Large intestine (tissue), 3 donors: ENCODE measurements around the gene ENPP4. TPM values are rescaled to one million over a fixed set of nuclear protein-coding genes. Genes with fewer than 3 reads are reported as not detected.
"Not testable (repeated sequence)": the region's sequence is repeated elsewhere in the genome, so short reads cannot be mapped to it uniquely, and the experiment has no call there.

Experiments
- DNase-seq, 2 donors: peaks; one replicate each; pipeline versions ENCODE4 v3.0.0 to v3.0.0-alpha.2; 2013
- H3K27ac ChIP-seq: one replicate; pipeline ENCODE4 v1.5.1; 2013; ENCODE audit warnings: low read length
- H3K27me3 ChIP-seq: 2 replicates; pipeline ENCODE4 v1.6.1; 2013; ENCODE audit warnings: low read length; ENCODE audit not compliant: control insufficient read depth, insufficient read depth
- H3K36me3 ChIP-seq: 2 replicates; pipeline ENCODE4 v1.6.1; 2013; ENCODE audit warnings: low read length; ENCODE audit not compliant: control insufficient read depth, insufficient read depth
- H3K4me1 ChIP-seq: one replicate; pipeline ENCODE4 v1.6.1; 2013; ENCODE audit warnings: low read length; ENCODE audit not compliant: control insufficient read depth, insufficient read depth
- H3K4me3 ChIP-seq: one replicate; pipeline ENCODE4 v1.5.1; 2013; ENCODE audit warnings: low read length
- H3K9me3 ChIP-seq: one replicate; pipeline ENCODE4 v1.6.1; 2013; ENCODE audit warnings: mild to moderate bottlenecking, low read depth, low read length, moderate library complexity; ENCODE audit not compliant: control insufficient read depth
- WGBS: methylation state at CpG from one replicate; pipeline ENCODE4 v1.1.5; 2013; ENCODE audit warnings: low lambda C conversion rate; ENCODE audit not compliant: insufficient coverage; 5-methylcytosine and 5-hydroxymethylcytosine counted together
- polyA plus RNA-seq: library from polyadenylated mRNA; unstranded; fragments of 120-200 nt; gene quantifications from one replicate; pipeline ENCODE4 v1.2.1, GENCODE V29; 2013

ENPP4 gene
- polyA plus RNA-seq, 1 donor, result 11.3 TPM

DNA sequence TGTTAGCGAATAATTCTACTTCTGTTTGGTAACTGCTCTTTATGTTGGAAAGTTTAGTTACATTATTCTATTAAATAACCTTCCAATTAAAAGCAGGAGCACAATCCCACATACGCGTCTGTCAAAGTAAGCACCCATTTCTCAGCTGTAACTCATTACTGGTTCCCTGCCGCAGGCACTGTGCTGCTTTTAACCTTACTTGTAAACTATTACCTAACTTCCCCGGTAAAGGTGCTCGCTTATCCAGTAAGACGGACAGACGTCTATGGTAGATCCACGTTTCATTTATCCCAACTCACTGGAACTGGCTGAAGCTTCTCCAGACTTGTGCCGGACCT lies 529 bp upstream of the ENPP4 start:
- peak overlapping the region; percentile 97 for H3K4me3 ChIP-seq
- H3K27ac ChIP-seq, result peak overlapping the region; percentile 11
- DNase-seq, result no peak
- WGBS, result no CpG with 5 or more reads among the region's 10 CpGs
- H3K36me3 ChIP-seq, result no peaks in the 10 kb centered on the region
- H3K4me1 ChIP-seq, result peaks cover 4% of the 10 kb centered on the region
- no peaks in the 10 kb centered on the region for H3K27me3 ChIP-seq
- H3K9me3 ChIP-seq, result no peaks in the 10 kb centered on the region

DNA sequence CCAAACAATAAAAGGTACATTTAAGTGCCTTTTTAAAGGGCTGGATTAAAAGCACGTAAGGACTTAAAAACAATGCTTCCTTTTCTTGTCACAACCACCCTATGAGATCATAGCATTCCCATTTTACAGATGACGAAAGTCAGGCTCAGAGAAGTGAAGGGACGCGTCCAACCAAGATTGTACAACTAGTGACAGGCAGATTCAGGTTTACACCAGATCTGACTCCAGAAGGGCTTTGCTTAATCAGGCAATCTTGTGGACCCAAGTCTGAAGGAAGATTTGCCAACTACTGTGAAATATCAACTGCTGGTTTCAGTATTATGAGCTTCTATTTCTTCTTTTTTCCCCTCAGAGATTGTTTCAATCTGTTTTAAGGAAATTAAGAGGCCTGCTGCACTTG lies 877 bp downstream of the ENPP4 start:
- no CpG with 5 or more reads among the region's 4 CpGs for WGBS
- H3K4me1 ChIP-seq, result peaks cover 4% of the 10 kb centered on the region

DNA sequence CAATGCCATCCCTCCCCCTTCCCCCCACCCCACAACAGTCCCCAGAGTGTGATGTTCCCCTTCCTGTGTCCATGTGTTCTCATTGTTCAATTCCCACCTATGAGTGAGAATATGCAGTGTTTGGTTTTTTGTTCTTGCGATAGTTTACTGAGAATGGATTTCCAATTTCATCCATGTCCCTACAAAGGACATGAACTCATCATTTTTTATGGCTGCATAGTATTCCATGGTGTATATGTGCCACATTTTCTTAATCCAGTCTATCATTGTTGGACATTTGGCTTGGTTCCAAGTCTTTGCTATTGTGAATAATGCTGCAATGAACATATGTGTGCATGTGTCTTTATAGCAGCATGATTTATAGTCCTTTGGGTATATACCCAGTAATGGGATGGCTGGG lies 1.5 kb downstream of the ENPP4 start:
- not testable (repeated sequence) for H3K27ac ChIP-seq, H3K27me3 ChIP-seq, H3K4me1 ChIP-seq, H3K36me3 ChIP-seq, H3K4me3 ChIP-seq, H3K9me3 ChIP-seq, DNase-seq
- no CpG with 5 or more reads among the region's 1 CpG for WGBS

More for the DNA sequence above, 877 bp downstream of the ENPP4 start:
- Histone ChIP-seq H3K4me3 (peak overlapping the region; percentile 97), H3K27me3 (no peaks in the 10 kb centered on the region), H3K27ac (no peak overlapping the region), H3K9me3 (no peaks in the 10 kb centered on the region), H3K36me3 (no peaks in the 10 kb centered on the region)
- DNase-seq, result peak in 1 of 2 donors; percentile 40

DNA sequence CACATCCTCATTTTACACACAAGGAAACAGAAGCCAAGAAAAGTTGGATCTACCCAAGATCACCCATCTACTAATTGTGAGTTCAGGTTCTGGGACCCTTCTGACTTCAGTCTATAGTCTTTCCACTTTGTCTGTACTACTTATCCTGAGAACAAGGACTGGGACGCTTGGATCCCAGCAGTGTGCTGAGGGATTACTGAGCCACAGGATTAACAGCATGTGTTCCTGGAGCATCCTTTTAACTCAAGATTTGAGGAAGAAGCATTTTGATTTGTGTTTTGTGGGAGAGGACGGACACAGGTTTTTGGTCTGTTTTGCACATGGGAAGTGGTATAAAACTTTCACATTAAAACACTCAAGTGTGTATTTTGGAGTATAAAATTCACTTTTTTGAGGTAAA lies 4.4 kb downstream of the ENPP4 start:
- Histone ChIP-seq H3K36me3 (no peaks in the 10 kb centered on the region), H3K27ac (no peak overlapping the region)
- no CpG with 5 or more reads among the region's 2 CpGs for WGBS

DNA sequence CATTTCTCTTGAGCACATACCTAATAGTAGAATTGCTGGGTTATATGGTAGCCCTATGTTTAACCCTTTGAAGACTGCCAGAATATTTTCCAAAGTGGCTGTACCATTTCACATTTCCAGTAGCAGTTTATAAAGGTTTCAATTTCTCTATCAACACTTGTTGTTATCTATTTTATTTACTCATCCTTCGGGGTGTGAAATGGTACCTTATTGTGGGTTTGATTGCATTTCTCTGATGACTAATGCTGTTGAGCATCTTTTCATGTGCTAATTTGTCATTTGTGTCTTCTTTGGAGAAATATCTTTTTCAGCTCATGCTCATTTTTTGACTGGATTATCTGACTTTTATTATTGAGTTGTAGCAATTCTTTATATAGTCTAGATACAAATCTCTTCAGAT lies 5.4 kb downstream of the ENPP4 start:
- DNase-seq, result no peak
- Histone ChIP-seq H3K4me1 (peaks cover 4% of the 10 kb centered on the region), H3K4me3 (no peak overlapping the region), H3K36me3 (no peaks in the 10 kb centered on the region), H3K27me3 (no peaks in the 10 kb centered on the region), H3K27ac (no peak overlapping the region), H3K9me3 (no peaks in the 10 kb centered on the region)
- 86% methylated on average over 1 of the region's 1 CpG for WGBS

More for the DNA sequence above, 4.4 kb downstream of the ENPP4 start:
- DNase-seq, result no peak
- Histone ChIP-seq H3K4me3 (no peak overlapping the region), H3K4me1 (peaks cover 4% of the 10 kb centered on the region), H3K27me3 (no peaks in the 10 kb centered on the region), H3K9me3 (no peaks in the 10 kb centered on the region)

DNA sequence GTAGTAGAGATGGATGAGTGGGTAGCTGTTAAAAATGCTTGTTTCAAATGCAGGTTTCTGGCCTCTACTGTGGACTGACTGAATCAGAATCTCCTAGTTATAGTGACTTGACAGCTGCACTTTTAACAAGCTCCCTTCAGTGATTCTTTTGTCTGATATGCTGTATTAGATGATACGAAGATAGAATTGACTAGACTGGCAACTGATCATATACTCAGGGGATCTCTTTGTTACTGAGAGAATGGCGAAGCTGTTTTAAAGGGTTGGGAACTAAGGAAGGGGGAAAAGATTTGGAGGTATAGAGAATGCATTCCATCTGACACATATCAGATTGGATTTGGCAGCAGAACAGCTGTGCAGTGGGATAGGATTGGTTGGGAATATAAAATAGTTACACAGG lies 7.0 kb downstream of the ENPP4 start:
- no peak overlapping the region for H3K27ac ChIP-seq
- no peak for DNase-seq
- H3K36me3 ChIP-seq, result no peaks in the 10 kb centered on the region
- WGBS, result 100% methylated on average over 1 of the region's 2 CpGs
- H3K9me3 ChIP-seq, result no peaks in the 10 kb centered on the region
- peaks cover 4% of the 10 kb centered on the region for H3K4me1 ChIP-seq
- no peak overlapping the region for H3K4me3 ChIP-seq
- no peaks in the 10 kb centered on the region for H3K27me3 ChIP-seq

DNA sequence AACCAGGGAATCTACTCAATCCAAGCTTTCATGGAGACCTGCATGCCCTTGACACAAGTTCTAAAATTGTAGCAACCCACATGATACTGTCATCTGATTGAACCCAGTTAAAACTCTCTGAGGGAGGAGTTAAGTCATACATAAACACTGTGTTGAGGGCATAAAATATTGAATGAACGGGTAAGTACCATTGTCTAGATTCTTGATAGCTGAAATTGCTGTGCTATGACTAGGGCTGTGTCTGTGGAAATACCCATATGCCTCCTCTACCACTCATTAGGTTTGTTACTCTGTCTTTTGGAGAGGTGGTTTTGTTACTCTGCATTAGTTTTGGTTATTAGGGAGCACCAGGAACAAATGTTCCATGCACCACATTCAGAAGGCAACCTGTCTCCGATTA lies 7.6 kb downstream of the ENPP4 start:
- Histone ChIP-seq H3K27me3 (no peaks in the 10 kb centered on the region), H3K4me3 (no peak overlapping the region), H3K4me1 (peaks cover 4% of the 10 kb centered on the region), H3K9me3 (no peaks in the 10 kb centered on the region), H3K36me3 (no peaks in the 10 kb centered on the region), H3K27ac (no peak overlapping the region)
- DNase-seq, result no peak
- no CpG with 5 or more reads among the region's 2 CpGs for WGBS

DNA sequence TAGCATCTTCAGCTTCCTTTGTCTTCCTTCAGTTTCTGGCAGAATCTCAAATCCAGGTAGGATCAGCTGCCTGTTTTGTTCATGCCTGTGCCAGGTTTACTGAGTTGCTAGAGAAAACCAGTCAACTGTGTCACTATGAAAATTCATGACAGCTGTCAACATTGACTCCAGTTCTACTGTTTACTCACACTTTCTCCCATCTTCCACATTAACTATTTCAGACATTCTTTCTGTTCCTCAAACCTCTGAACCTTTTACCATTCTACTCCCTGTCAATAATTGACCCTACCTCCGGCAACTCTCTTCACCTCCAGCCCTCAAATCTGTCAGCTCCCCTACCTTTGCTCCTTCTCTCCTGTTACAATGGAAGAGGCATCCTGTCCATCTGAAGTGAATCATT lies 8.5 kb downstream of the ENPP4 start:
- DNase-seq, result no peak
- 67% methylated on average over 1 of the region's 1 CpG for WGBS
- no peaks in the 10 kb centered on the region for H3K9me3 ChIP-seq
- no peaks in the 10 kb centered on the region for H3K27me3 ChIP-seq
- H3K4me3 ChIP-seq, result no peak overlapping the region
- H3K36me3 ChIP-seq, result no peaks in the 10 kb centered on the region
- H3K27ac ChIP-seq, result no peak overlapping the region
- H3K4me1 ChIP-seq, result peaks cover 4% of the 10 kb centered on the region

DNA sequence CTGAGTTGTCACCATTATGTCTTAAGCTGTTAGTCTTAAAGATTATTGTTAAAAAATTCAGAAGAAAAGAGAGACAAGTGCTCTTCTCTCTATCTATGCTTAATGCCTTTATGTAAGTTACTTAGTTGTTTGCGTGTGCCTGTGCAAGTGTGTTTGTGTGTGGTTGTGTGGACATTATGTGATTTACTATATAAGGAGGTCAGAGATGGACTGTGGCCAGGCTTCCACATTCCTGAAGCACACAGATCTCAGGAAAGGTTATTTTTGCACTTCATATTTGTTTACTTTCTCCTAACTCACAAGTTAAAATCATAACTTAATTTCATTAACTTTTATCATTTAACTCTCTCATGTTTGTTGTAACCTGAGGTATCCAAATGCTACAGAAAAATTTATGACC lies 14.5 kb downstream of the ENPP4 start:
- no peak for DNase-seq
- WGBS, result no CpG with 5 or more reads among the region's 1 CpG
- Histone ChIP-seq H3K4me1 (no peaks in the 10 kb centered on the region), H3K9me3 (no peaks in the 10 kb centered on the region), H3K4me3 (no peak overlapping the region), H3K36me3 (no peaks in the 10 kb centered on the region), H3K27me3 (no peaks in the 10 kb centered on the region), H3K27ac (no peak overlapping the region)

DNA sequence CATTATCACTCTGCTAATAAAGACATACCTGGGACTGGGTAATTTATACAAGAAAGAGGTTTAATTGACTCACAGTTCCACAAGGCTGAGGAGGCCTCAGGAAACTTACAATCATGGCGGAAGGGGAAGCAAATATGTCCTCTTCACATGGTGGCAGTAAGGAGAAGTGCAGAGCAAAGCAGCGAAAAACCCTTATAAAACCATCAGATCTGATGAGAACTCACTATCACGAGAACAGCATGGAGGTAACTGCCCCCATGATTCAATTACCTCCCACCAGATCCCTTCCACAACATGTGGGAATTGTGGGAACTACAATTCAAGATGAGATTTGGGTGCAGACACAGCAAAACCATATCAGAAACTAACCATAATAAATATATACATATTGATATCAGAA lies 19.3 kb downstream of the ENPP4 start:
- DNase-seq, H3K4me1 ChIP-seq, H3K4me3 ChIP-seq, H3K9me3 ChIP-seq, H3K27me3 ChIP-seq, H3K36me3 ChIP-seq, H3K27ac ChIP-seq: not testable (repeated sequence)
- WGBS, result 100% methylated on average over 1 of the region's 3 CpGs

DNA sequence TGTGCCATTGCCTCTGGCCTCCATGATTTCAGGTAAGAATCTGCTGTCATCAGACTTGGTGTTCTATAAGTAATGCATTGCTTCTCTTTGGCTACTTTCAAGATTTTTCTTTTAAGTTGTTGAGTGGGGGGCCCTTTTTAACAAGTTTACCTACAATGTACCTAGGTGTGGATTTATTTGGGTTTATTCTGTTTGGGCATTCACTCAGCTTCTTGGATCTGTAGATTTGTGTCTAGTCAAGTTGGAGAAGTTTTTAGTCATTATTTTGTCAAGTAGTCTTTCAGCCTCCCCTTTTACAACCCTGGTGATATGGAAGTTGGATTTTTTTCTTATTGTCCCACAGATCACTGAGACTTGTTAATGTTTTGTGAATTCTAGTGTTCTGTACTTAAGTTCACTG lies 26.9 kb downstream of the ENPP4 start:
- no peak for DNase-seq
- H3K36me3 ChIP-seq, result peaks cover 3% of the 10 kb centered on the region
- no peak overlapping the region for H3K27ac ChIP-seq
- H3K27me3 ChIP-seq, result no peaks in the 10 kb centered on the region
- H3K4me3 ChIP-seq, result no peak overlapping the region
- no peaks in the 10 kb centered on the region for H3K4me1 ChIP-seq
- no peaks in the 10 kb centered on the region for H3K9me3 ChIP-seq
